HepG2 (cell line): ENCODE measurements around the gene PC. TPM values are rescaled to one million over a fixed set of nuclear protein-coding genes. Genes with fewer than 3 reads are reported as not detected.

Experiments used
- ATAC-seq: fragments of 200-7000 bp; cut with Tn5 transposase; 3 replicates; pipeline ENCODE4 v1.9.1; 2020; ENCODE audit warnings: mild to moderate bottlenecking, moderate library complexity
- BruUV-seq: library from RNA; stranded (reverse); fragments of 400-500 nt; replicated peaks from 2 replicates; lab custom pipeline; 2021; lab: Mats Ljungman, UMichigan
- CTCF ChIA-PET: fragments of 300-600 bp; formaldehyde crosslinking; extraction: SDS; loops from one replicate; lab custom pipeline; 2021; ENCODE audit warnings: low total read pairs, inconsistent platforms, low intra/inter-chr PET ratio; lab: Yijun Ruan, JAX
- POLR2A ChIA-PET: fragments of 350-600 bp; sonication (Branson Sonifier 250); formaldehyde crosslinking; loops from one replicate; lab custom pipeline; 2020; ENCODE audit warnings: antibody characterized with exemption, inconsistent platforms; lab: Yijun Ruan, JAX
- DNase-seq: peaks from one replicate; pipeline ENCODE4 v3.0.0-alpha.2; 2015; ENCODE audit warnings: low spot score
- FAIRE-seq: peaks from 3 replicates; lab custom pipeline; 2011; peaks lifted over from hg19 to GRCh38; lab: Jason Lieb, UNC
- H2AFZ ChIP-seq: one replicate; pipeline ENCODE4 v1.6.1; 2011; ENCODE audit warnings: low read length, inconsistent platforms
- H3K27ac ChIP-seq: fragments of 300-600 bp; 3 replicates; pipeline ENCODE4 v1.8.0; 2011; ENCODE audit warnings: mixed run types, mild to moderate bottlenecking, mixed read lengths, low read length, inconsistent platforms; ENCODE audit not compliant: insufficient read depth; ENCODE audit errors: extremely low read length
- H3K27me3 ChIP-seq, 2 experiments: fragments of 200-600 bp in 1 of 2; 2 replicates in 1 of 2; 3 replicates in 1 of 2; pipeline versions ENCODE4 v1.6.0 to v1.8.0; 2011; ENCODE audit warnings: low read length in 2 of 2, mild to moderate bottlenecking in 2 of 2, moderate library complexity in 2 of 2, inconsistent platforms in 1 of 2; ENCODE audit not compliant: insufficient read depth in 2 of 2, control insufficient read depth in 1 of 2
- H3K36me3 ChIP-seq, 2 experiments: fragments of 200-600 bp in 1 of 2; replicated peaks in 1 of 2; 2 replicates in 1 of 2; 3 replicates in 1 of 2; pipeline versions ENCODE4 v1.5.1 to v1.8.0; 2011; ENCODE audit warnings: low read length in 2 of 2, inconsistent platforms in 1 of 2; ENCODE audit not compliant: insufficient read depth in 2 of 2, control insufficient read depth in 1 of 2
- H3K4me1 ChIP-seq: 2 replicates; pipeline ENCODE4 v1.5.1; 2012; ENCODE audit warnings: low read length, inconsistent platforms; ENCODE audit not compliant: insufficient read depth
- H3K4me2 ChIP-seq: 2 replicates; pipeline ENCODE4 v1.6.0; 2011; ENCODE audit warnings: low read depth, low read length, inconsistent platforms
- H3K4me3 ChIP-seq, 3 experiments: fragments of 200-600 bp in 1 of 3; sonication (generic), shearing (Covaris generic) in 1 of 3; replicated peaks in 1 of 3; 2 replicates each; pipeline ENCODE4 v1.5.1; 2011 to 2016; ENCODE audit warnings: low read length in 3 of 3, inconsistent platforms in 2 of 3, low read depth in 2 of 3, mild to moderate bottlenecking in 2 of 3, control low read depth in 1 of 3, mixed read lengths in 1 of 3; ENCODE audit not compliant: insufficient read depth in 1 of 3
- H3K79me2 ChIP-seq: one replicate; pipeline ENCODE4 v1.6.1; 2011; ENCODE audit warnings: low read length, inconsistent platforms; ENCODE audit not compliant: insufficient read depth
- H3K9ac ChIP-seq: 2 replicates; pipeline ENCODE4 v1.6.0; 2011; ENCODE audit warnings: mild to moderate bottlenecking, low read depth, low read length, inconsistent platforms; ENCODE audit not compliant: insufficient read depth
- H3K9me3 ChIP-seq: 2 replicates; pipeline ENCODE4 v1.5.1; 2012; ENCODE audit warnings: mild to moderate bottlenecking, low read length
- H4K20me1 ChIP-seq: 2 replicates; pipeline ENCODE4 v1.6.0; 2011; ENCODE audit warnings: inconsistent platforms, mild to moderate bottlenecking, low read length, moderate library complexity; ENCODE audit not compliant: insufficient read depth
- AGO2 ChIP-seq: fragments of 200-400 bp; formaldehyde crosslinking; optimal IDR thresholded peaks from 2 replicates; pipeline ENCODE3; 2017; ENCODE audit warnings: mild to moderate bottlenecking, low read depth, low read length, moderate library complexity
- ARNT2 ChIP-seq: sonication (generic); formaldehyde crosslinking; IDR thresholded peaks from 2 replicates; pipeline ENCODE4 v1.8.0; 2022; ENCODE audit warnings: mild to moderate bottlenecking, low read depth, missing genetic modification reagents, moderate library complexity
- CBX1 ChIP-seq: IDR thresholded peaks from one replicate; pipeline ENCODE4 v1.6.1; 2016; ENCODE audit warnings: antibody characterized with exemption, low read depth
- CTCF ChIP-seq: sonication (generic); formaldehyde crosslinking; IDR thresholded peaks from 2 replicates; pipeline ENCODE4 v1.5.0; 2020; ENCODE audit warnings: mild to moderate bottlenecking, missing genetic modification reagents, moderate library complexity
- GLI4 ChIP-seq: sonication (generic); formaldehyde crosslinking; IDR thresholded peaks from 2 replicates; pipeline ENCODE4 v1.5.1; 2020; ENCODE audit warnings: missing genetic modification reagents, mild to moderate bottlenecking, moderate library complexity, borderline replicate concordance
- HNRNPL ChIP-seq: fragments of 200-400 bp; formaldehyde crosslinking; IDR thresholded peaks from 2 replicates; pipeline ENCODE4 v1.6.1; 2017; ENCODE audit warnings: mild to moderate bottlenecking, low read depth, low read length
- HNRNPLL ChIP-seq: fragments of 200-400 bp; formaldehyde crosslinking; IDR thresholded peaks from 2 replicates; pipeline ENCODE4 v1.6.1; 2017; ENCODE audit warnings: mild to moderate bottlenecking, low read depth, low read length; ENCODE audit not compliant: poor library complexity, severe bottlenecking
- MXD1 ChIP-seq: sonication (generic); formaldehyde crosslinking; IDR thresholded peaks from 2 replicates; pipeline ENCODE4 v1.4.0; 2020; ENCODE audit warnings: mild to moderate bottlenecking, missing genetic modification reagents
- RFX5 ChIP-seq: IDR thresholded peaks from 2 replicates; pipeline ENCODE4 v1.6.1; 2011; ENCODE audit warnings: low read depth, low read length, improper control_type of control experiment
- TMF1 ChIP-seq: sonication (generic); formaldehyde crosslinking; IDR thresholded peaks from 2 replicates; pipeline ENCODE4 v1.8.1; 2022; ENCODE audit warnings: low read depth, missing genetic modification reagents
- ZEB1 ChIP-seq: IDR thresholded peaks from 2 replicates; pipeline ENCODE4 v1.6.1; 2012; ENCODE audit warnings: mild to moderate bottlenecking, low read depth, inconsistent platforms; ENCODE audit not compliant: insufficient replicate concordance
- ZNF143 ChIP-seq: sonication (generic); formaldehyde crosslinking; IDR thresholded peaks from 2 replicates; pipeline ENCODE4 v1.4.0; 2020; ENCODE audit warnings: missing genetic modification reagents
- ZNF251 ChIP-seq: sonication (generic); formaldehyde crosslinking; IDR thresholded peaks from 2 replicates; pipeline ENCODE4 v1.9.0; 2021; ENCODE audit warnings: mild to moderate bottlenecking, missing genetic modification reagents
- ZNF337 ChIP-seq: sonication (generic); formaldehyde crosslinking; IDR thresholded peaks from 2 replicates; pipeline ENCODE4 v1.5.1; 2020; ENCODE audit warnings: missing genetic modification reagents, low read depth, mild to moderate bottlenecking, borderline replicate concordance
- ZNF572 ChIP-seq: sonication (generic); formaldehyde crosslinking; IDR thresholded peaks from 2 replicates; pipeline ENCODE4 v1.5.1; 2020; ENCODE audit warnings: mild to moderate bottlenecking, missing genetic modification reagents
- WGBS: methylation state at CpG from one replicate; pipeline ENCODE4 v1.1.6; 2017; ENCODE audit warnings: low lambda C conversion rate; 5-methylcytosine and 5-hydroxymethylcytosine counted together
- in situ Hi-C: cut with HindIII; loops from 2 replicates; pipeline ENCODE4 v1.10.0; 2017; ENCODE audit warnings: low pct_unique_long_range_greater_than_20kb; ENCODE audit not compliant: extremely low pct_ligation_motif_present
- intact Hi-C: fragments of 100-400 bp; cut with micrococcal nuclease; formaldehyde crosslinking; loops from one replicate; pipeline ENCODE4 v1.10.0; 2022; ENCODE audit not compliant: unreplicated experiment
- polyA plus RNA-seq, 8 experiments: library from polyadenylated mRNA; depleted of rRNA in 3 of 8; stranded (reverse) in 7 of 8; unstranded in 1 of 8; fragments of >200 nt; fragmentation: Illumina TruSeq in 4 of 8; extraction: Trizol in 4 of 8; gene quantifications; 2 replicates each; pipeline versions ENCODE4 v1.2.1 to v1.2.3, GENCODE V29; 2011 to 2016; ENCODE audit warnings: low read depth in 4 of 8, missing spikeins in 1 of 8, mixed read lengths in 1 of 8; ENCODE audit not compliant: insufficient read depth in 1 of 8
- total RNA-seq, 5 experiments: library from RNA; depleted of rRNA; stranded (reverse); fragments of >200 nt; fragmentation: Illumina TruSeq; extraction: Trizol; gene quantifications; 2 replicates each; pipeline ENCODE4 v1.2.3, GENCODE V29; 2016; ENCODE audit warnings: low read depth in 1 of 5

Gene PC
- total and polyA plus RNA-seq, 2 of the 13 experiments (the other 11 are each of a cell fraction or from before 2014, with no cell fraction given) = 29.0 to 39.0 TPM

DNA sequence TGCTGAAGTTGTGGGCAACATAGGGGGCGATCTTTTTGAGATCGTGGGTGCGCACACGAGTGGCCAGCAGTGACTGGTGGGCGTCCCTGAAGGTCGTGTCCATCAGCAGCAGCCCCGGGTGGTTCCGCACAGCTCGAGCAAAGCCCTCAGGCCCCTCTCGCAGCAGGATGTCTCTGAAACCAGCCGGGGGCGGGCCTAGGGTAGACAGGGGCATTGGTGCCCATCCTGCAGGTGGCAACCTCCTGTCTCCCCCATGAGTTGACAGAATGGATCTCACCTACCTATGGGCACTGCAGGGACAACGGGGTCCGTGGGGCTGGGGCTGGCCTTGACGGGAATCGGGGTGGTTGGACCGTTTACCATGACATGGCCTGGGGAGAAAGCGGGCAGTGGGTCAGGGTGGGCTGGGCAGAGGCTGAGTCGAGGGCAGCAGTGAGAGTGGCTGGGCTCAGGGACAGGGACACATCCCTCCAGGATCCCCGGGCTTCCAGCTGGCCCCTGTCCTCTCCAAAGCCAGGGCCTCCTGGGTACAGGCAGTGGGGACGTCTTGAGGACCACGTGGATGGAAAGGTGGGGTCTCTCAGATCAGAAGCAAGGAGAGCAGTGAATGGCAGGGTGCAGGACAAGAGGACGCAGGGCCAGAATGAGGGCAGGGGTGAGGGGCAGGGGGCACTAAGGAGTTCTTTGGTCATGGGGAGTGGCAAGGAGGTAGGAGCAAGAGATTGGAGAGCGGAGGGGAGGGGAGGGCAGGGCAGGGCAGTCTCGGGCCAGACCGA lies 105.5 kb downstream of the PC start:
- no peak for DNase-seq

GRCh38 chr11:66851698-66852465 lies 106.3 kb downstream of the PC start:
- 97% methylated on average over 17 of the region's 26 CpGs for WGBS
- Histone ChIP-seq H3K9ac (no peak overlapping the region), H3K27ac (no peak overlapping the region), H4K20me1 (no peaks in the 10 kb centered on the region), H3K9me3 (no peaks in the 10 kb centered on the region), H3K4me3 (no peak overlapping the region), H3K36me3 (peaks cover 21 to 32% of the 10 kb centered on the region in 2 experiments; a peak in 4 of 5 replicates), H3K4me2 (no peak overlapping the region), H3K4me1 (peaks cover 11% of the 10 kb centered on the region), H3K79me2 (no peaks in the 10 kb centered on the region), H3K27me3 (no peaks in the 10 kb centered on the region), H2AFZ (no peak overlapping the region)
- POLR2A ChIA-PET = interaction anchor here (1.4 kb wide), 1 partner anchor 8 kb away, joined by 5 read pairs; no protein-coding TSS in a partner anchor
- FAIRE-seq (no peak), DNase-seq (no peak), ATAC-seq (no peak)
- in situ Hi-C loops = no loop called here
- TF ChIP-seq ZNF251 (CRISPR knock-in tag) (no peak), MXD1 (CRISPR knock-in tag) (no peak), HNRNPLL (peak; percentile 11), ZNF143 (CRISPR knock-in tag) (peak; percentile 57), ZNF572 (CRISPR knock-in tag) (no peak), CTCF (CRISPR knock-in tag) (peak; percentile 12; the same call in 1 of the 2 replicates)
- CTCF ChIA-PET = no interaction called here
- intact Hi-C loops = no loop called here
- no TSS peak for BruUV-seq

More for the DNA sequence above, 105.5 kb downstream of the PC start:
- H2AFZ ChIP-seq = no peak overlapping the region
- no peak overlapping the region for H3K9ac ChIP-seq
- WGBS = 95% methylated on average over 12 of the region's 26 CpGs
- H3K36me3 ChIP-seq = peaks cover 21 to 29% of the 10 kb centered on the region in 2 experiments; a peak in 4 of 5 replicates
- no peaks in the 10 kb centered on the region for H3K27me3 ChIP-seq
- ChIA-PET CTCF (no interaction called here), POLR2A (interaction anchor here (1.1 to 1.4 kb wide), 2 partner anchors 9 to 10 kb away, joined by 4 to 5 read pairs; no protein-coding TSS in a partner anchor)
- no peak for FAIRE-seq
- peaks cover 11% of the 10 kb centered on the region for H3K4me1 ChIP-seq
- no peak overlapping the region for H3K4me3 ChIP-seq
- intact Hi-C loops (no loop called here), in situ Hi-C loops (no loop called here)
- TF ChIP-seq AGO2 (peak; percentile 77), TMF1 (CRISPR knock-in tag) (no peak), ARNT2 (CRISPR knock-in tag) (no peak), ZEB1 (no peak), ZNF337 (CRISPR knock-in tag) (no peak), HNRNPL (0 out of 2 replicates have a peak, but pooled peaks have one; percentile 41), CBX1 (no peak), GLI4 (CRISPR knock-in tag) (no peak), RFX5 (no peak)
- ATAC-seq = no peak
- no peaks in the 10 kb centered on the region for H3K79me2 ChIP-seq
- BruUV-seq = no TSS peak
- no peak overlapping the region for H3K27ac ChIP-seq
- H3K4me2 ChIP-seq = no peak overlapping the region
- H4K20me1 ChIP-seq = no peaks in the 10 kb centered on the region
- H3K9me3 ChIP-seq = no peaks in the 10 kb centered on the region
